SK-N-SH (cell line): Measurements from ENCODE around the gene WNK2. TPM values are rescaled to one million over a fixed set of nuclear protein-coding genes. Genes with fewer than 3 reads are reported as not detected.

Experiments used
- CTCF ChIA-PET: fragments of 300-600, 350-600 bp; formaldehyde crosslinking; extraction: SDS; loops from one replicate; lab custom pipeline; 2021; lab: Yijun Ruan, JAX
- POLR2A ChIA-PET: fragments of 350-600 bp; sonication (Branson Sonifier 250); formaldehyde crosslinking; extraction: SDS; loops from one replicate; lab custom pipeline; 2020; ENCODE audit warnings: antibody characterized with exemption, inconsistent platforms; lab: Yijun Ruan, JAX
- DNase-seq: peaks from one replicate; pipeline ENCODE4 v3.0.0; 2012
- H2AFZ ChIP-seq: fragments of 200-600 bp; sonication (generic); 2 replicates; pipeline ENCODE4 v1.8.1; 2016; ENCODE audit warnings: antibody characterized with exemption, mild to moderate bottlenecking, low read depth
- H3F3A ChIP-seq: fragments of 200-600 bp; sonication (generic); replicated peaks from 2 replicates; pipeline ENCODE3; 2016; ENCODE audit warnings: antibody characterized with exemption, mild to moderate bottlenecking; ENCODE audit not compliant: insufficient read depth
- H3K27ac ChIP-seq, 2 experiments: fragments of 200-500 bp in 1 of 2; fragments of 200-600 bp in 1 of 2; sonication (Bioruptor generic) in 1 of 2; sonication (generic), shearing (Covaris generic) in 1 of 2; 2 replicates each; pipeline versions ENCODE4 v1.5.1 to v1.6.1; 2014 to 2016; ENCODE audit warnings: low read depth in 2 of 2, inconsistent platforms in 1 of 2, low read length in 1 of 2, mild to moderate bottlenecking in 1 of 2, mixed read lengths in 1 of 2
- H3K27me3 ChIP-seq: fragments of 200-600 bp; sonication (generic), shearing (Covaris generic); 2 replicates; pipeline ENCODE4 v1.6.1; 2016; ENCODE audit warnings: mixed run types; ENCODE audit not compliant: insufficient read depth
- H3K36me3 ChIP-seq, 2 experiments: fragments of 200-500 bp in 1 of 2; fragments of 200-600 bp in 1 of 2; sonication (Bioruptor generic) in 1 of 2; sonication (generic) in 1 of 2; replicated peaks in 1 of 2; 2 replicates each; pipeline versions ENCODE3 to v1.5.1; 2014 to 2016; ENCODE audit warnings: low read length in 1 of 2, mild to moderate bottlenecking in 1 of 2; ENCODE audit not compliant: insufficient read depth in 2 of 2, control insufficient read depth in 1 of 2
- H3K4me1 ChIP-seq, 2 experiments: fragments of 200-500 bp in 1 of 2; fragments of 200-600 bp in 1 of 2; sonication (Bioruptor generic) in 1 of 2; sonication (generic), shearing (Covaris generic) in 1 of 2; 2 replicates each; pipeline versions ENCODE4 v1.5.1 to v1.6.1; 2014 to 2016; ENCODE audit warnings: low read depth in 1 of 2, low read length in 1 of 2, mixed run types in 1 of 2; ENCODE audit not compliant: insufficient read depth in 2 of 2, control insufficient read depth in 1 of 2
- H3K4me2 ChIP-seq: fragments of 200-600 bp; sonication (generic), shearing (Covaris generic); 2 replicates; pipeline ENCODE4 v1.6.1; 2017; ENCODE audit warnings: mixed run types
- H3K4me3 ChIP-seq, 2 experiments: fragments of 200-500 bp in 1 of 2; fragments of 200-600 bp in 1 of 2; sonication (Bioruptor generic) in 1 of 2; sonication (generic), shearing (Covaris generic) in 1 of 2; 2 replicates each; pipeline versions ENCODE4 v1.5.1 to v1.8.1; 2014 to 2016; ENCODE audit warnings: low read depth in 2 of 2, inconsistent platforms in 1 of 2, low read length in 1 of 2, mild to moderate bottlenecking in 1 of 2, mixed read lengths in 1 of 2, moderate library complexity in 1 of 2
- H3K79me2 ChIP-seq: fragments of 200-600 bp; sonication (generic); 2 replicates; pipeline ENCODE4 v1.8.1; 2017; ENCODE audit warnings: mild to moderate bottlenecking; ENCODE audit not compliant: insufficient read depth
- H3K9ac ChIP-seq: fragments of 200-600 bp; sonication (generic); 2 replicates; pipeline ENCODE4 v1.6.1; 2017; ENCODE audit warnings: mixed run types
- H3K9me2 ChIP-seq: fragments of 200-600 bp; sonication (generic); 2 replicates; pipeline ENCODE4 v1.6.1; 2017; ENCODE audit warnings: mixed run types
- H3K9me3 ChIP-seq: fragments of 200-600 bp; sonication (generic); 2 replicates; pipeline ENCODE4 v1.6.1; 2017; ENCODE audit warnings: mixed run types, mild to moderate bottlenecking, moderate library complexity
- H4K20me1 ChIP-seq: fragments of 200-600 bp; sonication (generic); 2 replicates; pipeline ENCODE4 v1.6.1; 2017; ENCODE audit warnings: mild to moderate bottlenecking, mixed run types; ENCODE audit not compliant: insufficient read depth
- ELF1 ChIP-seq: IDR thresholded peaks from 2 replicates; pipeline ENCODE4 v1.4.0; 2012
- EZH2phosphoT487 ChIP-seq: fragments of 200-600 bp; sonication (generic); IDR thresholded peaks from 2 replicates; pipeline ENCODE4 v1.6.1; 2017; ENCODE audit warnings: low read depth, mixed run types, mild to moderate bottlenecking, antibody characterized with exemption, moderate library complexity, borderline replicate concordance
- FOSL2 ChIP-seq: IDR thresholded peaks from 2 replicates; pipeline ENCODE4 v1.4.0; 2012; ENCODE audit warnings: low read depth, mild to moderate bottlenecking, moderate library complexity, borderline replicate concordance
- FOXJ3 ChIP-seq: sonication (generic); formaldehyde crosslinking; IDR thresholded peaks from 2 replicates; pipeline ENCODE4 v1.5.1; 2020; ENCODE audit warnings: mild to moderate bottlenecking, missing genetic modification reagents
- FOXM1 ChIP-seq: IDR thresholded peaks from 2 replicates; pipeline ENCODE4 v1.4.0; 2012; ENCODE audit warnings: low read depth, mild to moderate bottlenecking
- GABPA ChIP-seq: IDR thresholded peaks from 2 replicates; pipeline ENCODE4 v1.4.0; 2012; ENCODE audit warnings: low read depth, mild to moderate bottlenecking
- JUND ChIP-seq: IDR thresholded peaks from 2 replicates; pipeline ENCODE4 v1.4.0; 2012
- MXI1 ChIP-seq: IDR thresholded peaks from 2 replicates; pipeline ENCODE4 v1.6.1; 2012; ENCODE audit warnings: mild to moderate bottlenecking, low read depth, low read length, improper control_type of control experiment
- POLR2AphosphoS5 ChIP-seq: IDR thresholded peaks from 2 replicates; pipeline ENCODE4 v1.6.1; 2012; ENCODE audit warnings: low read depth, low read length
- RXRA ChIP-seq: IDR thresholded peaks from 2 replicates; pipeline ENCODE4 v1.4.0; 2012; ENCODE audit warnings: low read depth, mild to moderate bottlenecking, borderline replicate concordance
- SIN3A ChIP-seq: IDR thresholded peaks from 2 replicates; pipeline ENCODE4 v1.6.1; 2012; ENCODE audit warnings: low read depth, mild to moderate bottlenecking, low read length, moderate library complexity, borderline replicate concordance
- SMC3 ChIP-seq: IDR thresholded peaks from 2 replicates; pipeline ENCODE4 v1.6.1; 2012; ENCODE audit warnings: low read depth, low read length, improper control_type of control experiment
- WGBS: methylation state at CpG from one replicate; pipeline ENCODE4 v1.1.6; 2017; ENCODE audit warnings: low lambda C conversion rate; 5-methylcytosine and 5-hydroxymethylcytosine counted together
- polyA plus RNA-seq, 3 experiments: library from polyadenylated mRNA; depleted of rRNA; stranded (reverse); fragments of >200 nt; gene quantifications; 2 replicates each; pipeline ENCODE4 v1.2.3, GENCODE V29; 2012
- TF ChIP-seq, protein P1 (sequence below): IDR thresholded peaks from 2 replicates; pipeline ENCODE4 v1.4.0; 2012; ENCODE audit warnings: low read depth, borderline replicate concordance

The WNK2 gene
- polyA plus RNA-seq, 1 of the 3 experiments (the other 2 are of a cell fraction), result 0.12 TPM

GRCh38 chr9:93246526-93246925, 62.6 kb downstream of the WNK2 start:
- no peaks in the 10 kb centered on the region for H3K36me3 ChIP-seq
- POLR2A ChIA-PET, result no interaction called here

DNA sequence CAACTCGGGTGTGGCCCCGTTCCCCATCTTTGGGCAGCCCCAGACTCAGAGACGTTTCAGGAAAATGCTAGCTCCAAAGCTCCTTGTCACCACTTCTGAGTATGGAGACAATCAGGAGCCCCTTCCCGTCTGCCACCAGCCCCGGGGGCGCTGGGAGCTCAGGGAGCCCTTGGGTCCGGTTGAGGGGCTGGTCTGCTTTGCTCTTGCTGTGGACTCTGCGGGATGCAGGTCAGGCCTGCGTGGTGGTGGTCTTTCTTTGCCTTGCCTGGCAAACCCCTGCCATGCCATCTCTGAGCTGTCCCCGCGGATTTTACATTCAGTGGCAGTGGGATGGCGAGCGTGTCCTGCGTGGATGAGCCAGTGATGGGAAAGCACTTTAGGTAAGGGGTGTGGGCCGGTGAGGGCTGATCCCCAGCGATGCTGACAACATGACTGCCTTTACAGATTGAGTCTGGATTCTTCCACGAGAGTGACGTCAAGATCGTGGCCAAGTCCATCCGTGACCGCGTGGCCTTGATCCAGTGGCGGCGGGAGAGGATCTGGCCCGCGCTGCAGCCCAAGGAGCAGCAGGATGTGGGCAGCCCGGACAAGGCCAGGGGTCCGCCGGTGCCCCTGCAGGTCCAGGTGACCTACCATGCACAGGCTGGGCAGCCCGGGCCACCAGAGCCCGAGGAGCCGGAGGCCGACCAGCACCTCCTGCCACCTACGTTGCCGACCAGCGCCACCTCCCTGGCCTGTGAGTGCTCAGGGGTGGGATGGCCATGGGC, 63.3 kb downstream of the WNK2 start:
- H3K79me2 ChIP-seq, result no peaks in the 10 kb centered on the region
- TF ChIP-seq FOSL2, result no peak
- TF ChIP-seq EZH2phosphoT487, result no peak
- no peak for TF ChIP-seq SIN3A
- TF ChIP-seq GABPA, result no peak
- TF ChIP-seq, protein P1, sequence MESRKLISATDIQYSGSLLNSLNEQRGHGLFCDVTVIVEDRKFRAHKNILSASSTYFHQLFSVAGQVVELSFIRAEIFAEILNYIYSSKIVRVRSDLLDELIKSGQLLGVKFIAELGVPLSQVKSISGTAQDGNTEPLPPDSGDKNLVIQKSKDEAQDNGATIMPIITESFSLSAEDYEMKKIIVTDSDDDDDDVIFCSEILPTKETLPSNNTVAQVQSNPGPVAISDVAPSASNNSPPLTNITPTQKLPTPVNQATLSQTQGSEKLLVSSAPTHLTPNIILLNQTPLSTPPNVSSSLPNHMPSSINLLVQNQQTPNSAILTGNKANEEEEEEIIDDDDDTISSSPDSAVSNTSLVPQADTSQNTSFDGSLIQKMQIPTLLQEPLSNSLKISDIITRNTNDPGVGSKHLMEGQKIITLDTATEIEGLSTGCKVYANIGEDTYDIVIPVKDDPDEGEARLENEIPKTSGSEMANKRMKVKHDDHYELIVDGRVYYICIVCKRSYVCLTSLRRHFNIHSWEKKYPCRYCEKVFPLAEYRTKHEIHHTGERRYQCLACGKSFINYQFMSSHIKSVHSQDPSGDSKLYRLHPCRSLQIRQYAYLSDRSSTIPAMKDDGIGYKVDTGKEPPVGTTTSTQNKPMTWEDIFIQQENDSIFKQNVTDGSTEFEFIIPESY, result no peak
- TF ChIP-seq RXRA, result no peak
- TF ChIP-seq FOXJ3 (CRISPR knock-in tag), result no peak
- TF ChIP-seq, all 33 proteins: peak for 0
- Histone ChIP-seq H3K9ac (no peak overlapping the region), H3K4me2 (no peak overlapping the region), H3K36me3 (no peaks in the 10 kb centered on the region), H3K27me3 (no peaks in the 10 kb centered on the region), H3F3A (no peaks in the 10 kb centered on the region), H3K4me3 (no peak overlapping the region), H3K9me2 (no peaks in the 10 kb centered on the region), H4K20me1 (no peaks in the 10 kb centered on the region), H2AFZ (no peak overlapping the region), H3K9me3 (no peaks in the 10 kb centered on the region), H3K27ac (no peak overlapping the region), H3K4me1 (peaks cover 0 to 12% of the 10 kb centered on the region in 2 experiments; a peak in 1 of 4 replicates)
- ChIA-PET CTCF (no interaction called here), POLR2A (no interaction called here)
- no peak for DNase-seq
- 78% methylated on average over 24 of the region's 36 CpGs for WGBS

More at GRCh38 chr9:93246526-93246925, 62.6 kb downstream of the WNK2 start:
- DNase-seq, result no peak
- Histone ChIP-seq H3F3A (no peaks in the 10 kb centered on the region), H3K9me3 (no peaks in the 10 kb centered on the region), H4K20me1 (no peaks in the 10 kb centered on the region), H3K9ac (no peak overlapping the region), H3K27ac (no peak overlapping the region), H3K9me2 (no peaks in the 10 kb centered on the region), H3K27me3 (no peaks in the 10 kb centered on the region), H3K4me2 (no peak overlapping the region), H3K4me1 (peaks cover 0 to 18% of the 10 kb centered on the region in 2 experiments; a peak in 1 of 4 replicates), H2AFZ (no peak overlapping the region), H3K79me2 (no peaks in the 10 kb centered on the region), H3K4me3 (no peak overlapping the region)
- TF ChIP-seq FOXM1, result no peak
- no peak for TF ChIP-seq ELF1
- TF ChIP-seq JUND, result no peak
- no peak for TF ChIP-seq MXI1
- TF ChIP-seq SMC3, result no peak
- no peak for TF ChIP-seq POLR2AphosphoS5
- TF ChIP-seq EZH2phosphoT487, result no peak
- WGBS, result 72% methylated on average over 7 of the region's 7 CpGs
- CTCF ChIA-PET, result no interaction called here
